HG03108 (cell line): ENCODE measurements around the gene DCC.

Source experiments
- ATAC-seq: cut with Tn5 transposase; IDR thresholded peaks from one replicate; pipeline ENCODE4 v1.9.1; 2021; ENCODE audit warnings: moderate library complexity; ENCODE audit not compliant: unreplicated experiment

DCC gene

GRCh38 chr18:52577795-52578194 is 237.8 kb downstream of the DCC start:
- no peak for ATAC-seq

GRCh38 chr18:52582061-52582460 is 242.1 kb downstream of the DCC start:
- ATAC-seq, result no peak

GRCh38 chr18:52582516-52582915 is 242.5 kb downstream of the DCC start:
- no peak for ATAC-seq

DNA sequence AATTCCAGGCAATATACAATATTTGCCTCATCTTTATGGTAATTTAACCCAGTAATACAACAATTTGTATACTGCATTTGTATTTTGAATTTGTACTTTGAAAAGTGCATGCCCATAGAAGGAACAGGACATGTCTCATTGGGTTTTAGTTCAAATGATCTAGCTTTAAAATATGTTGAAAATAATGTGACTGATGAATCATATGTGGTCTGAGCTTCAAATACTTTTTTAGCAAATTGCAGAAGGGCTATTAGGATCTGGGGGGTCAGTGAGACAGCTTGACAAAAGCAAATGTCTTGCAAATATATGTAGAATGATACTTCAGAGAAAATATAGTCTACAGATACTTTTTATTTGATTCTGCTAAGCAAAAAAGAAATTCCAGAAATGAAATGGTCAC is 248.9 kb downstream of the DCC start:
- ATAC-seq, result no peak

DNA sequence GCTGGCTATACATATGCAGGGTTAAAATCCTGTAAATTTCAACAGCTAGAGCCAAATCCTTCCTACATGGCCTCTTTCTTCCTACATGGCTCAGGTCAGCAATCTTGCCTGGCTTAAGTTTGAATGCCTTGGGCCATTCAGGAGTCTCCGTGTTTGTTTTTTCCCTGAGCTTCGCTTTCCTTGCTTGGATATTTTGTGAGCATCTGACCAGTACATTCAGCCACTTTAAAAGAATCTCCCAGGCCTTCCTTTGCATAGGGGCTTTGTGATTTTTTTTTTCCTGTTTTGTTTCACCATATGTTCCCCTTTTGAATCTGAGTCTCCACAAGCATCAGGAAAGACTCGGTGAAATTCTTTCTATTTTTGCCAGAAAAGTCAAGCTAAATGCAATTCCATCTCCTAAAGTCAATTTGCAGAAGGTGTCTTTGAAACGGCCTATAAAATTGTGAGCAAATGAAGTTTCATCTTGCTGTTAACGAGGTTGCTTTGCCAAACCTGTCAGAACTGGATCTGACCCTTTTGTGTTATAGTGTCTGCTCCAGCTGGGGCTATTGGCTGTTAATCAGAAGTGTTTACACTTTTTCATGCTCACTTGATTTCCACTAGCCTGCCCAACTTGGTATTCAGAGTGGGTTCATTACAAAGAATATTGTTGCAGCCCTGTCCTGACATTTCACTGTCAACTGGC is 256.9 kb downstream of the DCC start:
- ATAC-seq, result no peak

DNA sequence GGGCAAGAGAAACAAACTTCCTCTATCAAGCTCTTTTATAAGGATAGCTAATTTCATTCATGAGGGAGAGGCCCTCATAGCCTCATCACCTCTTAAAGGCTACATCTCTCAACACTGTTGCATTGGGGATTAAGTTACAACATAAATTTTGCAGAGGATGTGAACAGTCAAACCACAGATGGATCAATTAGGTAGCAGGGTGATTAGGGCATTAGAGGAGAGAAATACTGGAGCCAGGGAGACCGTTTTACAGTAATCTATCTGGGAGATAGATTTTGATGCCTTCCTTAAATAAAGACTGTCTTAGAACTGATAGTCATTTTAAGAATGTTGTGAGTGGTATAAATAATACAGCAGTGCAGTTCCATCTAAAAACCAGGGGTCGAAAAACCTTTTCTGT is 258.9 kb downstream of the DCC start:
- no peak for ATAC-seq

GRCh38 chr18:52602820-52603219 is 262.8 kb downstream of the DCC start:
- ATAC-seq, result no peak

- ATAC-seq, result no peak
Observed at GRCh38 chr18:52605345-52605744, 265.3 kb downstream of the DCC start.

- ATAC-seq, result no peak
Observed at GRCh38 chr18:52607985-52608384, 268.0 kb downstream of the DCC start.

GRCh38 chr18:52610451-52611115 is 270.6 kb downstream of the DCC start:
- ATAC-seq, result no peak

DNA sequence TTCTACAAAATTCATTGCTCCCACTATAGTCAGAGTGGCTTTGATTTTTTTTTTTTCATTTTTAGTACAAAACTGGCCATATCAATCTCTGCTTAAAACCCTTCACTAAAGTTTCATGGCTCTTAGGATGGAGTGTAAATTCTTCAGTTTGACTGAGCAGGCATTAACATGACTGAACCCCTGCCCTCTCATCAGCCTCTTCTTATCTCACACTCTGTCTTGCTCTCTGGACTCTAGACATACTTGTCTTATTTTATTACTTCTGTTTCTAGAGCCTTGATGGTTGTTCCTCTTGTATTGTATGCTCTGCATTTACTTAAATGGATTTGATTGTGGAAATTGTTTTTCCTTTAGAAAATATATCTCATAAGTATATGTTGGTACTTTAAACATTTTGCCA is 272.4 kb downstream of the DCC start:
- no peak for ATAC-seq

DNA sequence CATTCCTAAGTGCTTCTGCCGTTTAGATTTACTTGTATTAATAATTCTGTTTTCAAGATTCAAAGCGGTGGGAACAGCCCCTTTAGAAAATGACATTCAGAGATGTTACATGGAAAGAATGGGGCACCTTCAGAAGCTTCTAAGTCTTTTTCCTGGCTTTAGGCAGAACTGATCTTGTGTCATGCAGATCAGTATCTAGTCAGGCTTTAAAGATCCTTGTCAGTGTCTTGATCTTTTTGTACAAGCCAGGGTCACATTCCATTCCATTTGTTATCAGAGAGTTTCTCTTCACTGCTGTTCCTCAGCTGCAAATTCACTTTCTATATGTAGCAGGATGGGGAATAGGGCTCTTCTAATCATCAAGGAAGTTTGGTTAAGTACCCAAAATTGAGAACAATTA is 275.3 kb downstream of the DCC start:
- ATAC-seq, result no peak

- ATAC-seq, result no peak
Observed at GRCh38 chr18:52615943-52616342, 275.9 kb downstream of the DCC start.

GRCh38 chr18:52617931-52618330 is 277.9 kb downstream of the DCC start:
- no peak for ATAC-seq

- ATAC-seq, result no peak
Observed at GRCh38 chr18:52620926-52621439, 281.0 kb downstream of the DCC start.

DNA sequence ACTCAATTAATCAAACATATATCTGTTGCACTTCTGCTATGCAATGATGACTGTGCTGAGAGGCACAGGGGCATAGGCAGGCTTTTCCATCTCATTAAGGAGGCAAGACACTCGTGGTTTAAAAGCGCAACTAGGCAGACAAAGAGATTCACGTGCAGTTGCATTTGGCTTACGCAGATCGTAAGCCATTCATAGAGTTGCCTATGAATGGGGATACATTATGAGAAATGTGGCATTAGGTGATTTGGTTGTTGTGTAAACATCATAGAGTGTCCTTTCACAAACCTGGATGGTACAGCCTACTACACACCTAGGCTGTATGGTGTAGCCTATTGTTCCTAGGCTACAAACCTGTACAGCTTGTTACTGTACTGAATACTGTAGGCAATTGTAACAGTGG is 284.7 kb downstream of the DCC start:
- no peak for ATAC-seq

- no peak for ATAC-seq
Observed at GRCh38 chr18:52636536-52636935, 296.5 kb downstream of the DCC start.

DNA sequence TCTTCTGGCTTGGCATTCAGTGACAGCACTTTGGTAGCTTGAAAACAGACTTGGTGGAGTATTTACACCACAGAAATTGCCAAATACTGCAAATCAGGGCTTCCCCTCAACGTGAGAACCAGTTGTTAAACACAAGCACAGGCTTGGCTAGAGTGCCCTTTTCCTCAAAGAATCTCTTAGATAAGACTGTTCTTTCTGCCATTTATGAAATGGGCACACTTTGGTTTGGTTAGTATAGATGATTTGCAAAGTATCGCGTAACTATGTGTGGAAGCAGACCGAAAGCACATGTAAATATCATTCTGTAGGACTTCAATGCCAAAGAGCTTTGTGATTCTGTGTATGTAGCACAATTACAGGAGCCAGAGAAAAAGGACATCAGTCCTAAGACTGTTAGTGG is 308.2 kb downstream of the DCC start:
- ATAC-seq, result no peak

DNA sequence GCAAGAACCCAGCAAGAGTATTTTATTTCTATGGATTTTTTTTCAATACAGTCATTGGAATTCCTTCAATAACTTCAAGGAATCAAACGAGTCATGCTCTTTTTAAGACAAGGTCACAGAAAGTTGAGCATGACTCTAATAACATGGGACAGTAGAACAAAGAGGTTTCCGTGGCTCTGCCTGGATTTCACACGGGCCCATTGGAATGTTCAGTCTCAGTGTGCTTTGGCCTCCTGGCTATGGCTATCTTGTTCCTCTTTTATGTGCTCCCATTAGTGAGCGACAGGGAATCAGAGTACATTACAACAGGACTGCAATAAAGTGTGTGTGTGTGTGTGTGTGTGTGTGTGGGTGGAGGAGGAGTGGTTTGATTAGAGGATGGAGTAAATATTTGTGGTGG is 312.4 kb downstream of the DCC start:
- no peak for ATAC-seq

DNA sequence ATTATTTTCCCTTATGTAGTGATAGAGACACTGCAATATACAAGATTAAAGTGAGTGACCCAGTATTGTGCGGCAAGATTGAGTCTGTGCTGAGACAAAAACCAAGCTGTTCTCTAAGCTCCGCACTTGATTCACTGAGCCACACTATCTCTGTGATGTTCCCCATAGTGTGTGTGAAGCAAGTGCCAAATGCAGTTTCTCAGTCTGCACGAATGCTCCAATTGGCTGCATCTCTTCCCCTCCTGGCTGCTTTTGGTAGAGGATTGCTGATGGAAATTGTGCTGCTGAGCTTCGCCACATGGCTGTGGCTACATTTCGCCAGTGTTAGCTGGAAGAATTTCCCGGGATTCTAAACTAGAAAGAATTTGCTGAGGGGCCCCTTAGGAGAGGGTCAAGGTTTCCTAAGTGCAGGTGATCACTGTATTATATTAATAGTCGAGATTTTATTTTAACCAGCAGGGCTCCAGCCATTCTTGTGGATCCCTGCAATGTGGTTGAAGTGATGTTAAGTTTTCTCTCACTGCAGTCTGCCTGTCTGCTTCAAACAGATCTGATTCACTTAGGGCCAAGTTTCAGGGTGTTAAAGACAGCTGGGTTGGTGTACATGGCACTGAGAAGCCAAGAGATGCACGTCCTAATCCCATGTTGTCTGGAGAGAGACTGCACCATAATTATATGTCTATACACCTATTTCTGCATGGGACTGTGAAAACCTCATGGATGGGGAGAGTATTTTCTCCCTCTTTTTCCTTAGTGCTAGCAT is 317.2 kb downstream of the DCC start:
- ATAC-seq, result no peak

DNA sequence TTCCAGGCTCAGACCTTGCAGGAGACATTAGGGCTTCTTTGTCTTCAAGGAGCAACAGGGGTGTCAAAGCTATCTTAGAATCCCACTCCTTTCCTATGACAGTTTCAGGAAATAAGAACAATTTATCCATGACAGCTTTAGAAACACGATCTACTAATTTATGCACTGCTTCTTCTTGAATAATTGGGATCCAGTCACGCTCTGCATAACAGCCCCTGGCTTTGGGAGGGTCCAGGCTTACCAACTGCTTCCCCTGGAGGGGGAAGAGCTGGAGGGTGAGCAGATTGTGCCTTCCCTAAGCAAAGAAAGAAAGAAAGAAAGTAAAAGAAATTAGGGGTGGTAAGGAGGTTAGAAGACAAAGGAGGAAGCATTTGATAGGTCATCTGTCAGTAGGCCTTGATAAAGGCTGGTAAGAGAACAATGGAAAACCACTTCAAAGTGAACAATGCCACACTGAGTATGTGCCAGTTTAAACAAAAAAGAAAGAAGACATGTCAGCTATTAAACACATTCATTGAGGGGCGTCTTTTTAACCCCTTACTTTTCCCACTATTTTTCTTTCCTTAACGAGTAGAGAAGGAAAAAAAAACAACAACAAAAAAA is 327.6 kb downstream of the DCC start:
- no peak for ATAC-seq

- ATAC-seq, result no peak
Observed at GRCh38 chr18:52670896-52671295, 330.9 kb downstream of the DCC start.
